ENCODE measurements around the gene TEAD4.

Gene TEAD4

DNA sequence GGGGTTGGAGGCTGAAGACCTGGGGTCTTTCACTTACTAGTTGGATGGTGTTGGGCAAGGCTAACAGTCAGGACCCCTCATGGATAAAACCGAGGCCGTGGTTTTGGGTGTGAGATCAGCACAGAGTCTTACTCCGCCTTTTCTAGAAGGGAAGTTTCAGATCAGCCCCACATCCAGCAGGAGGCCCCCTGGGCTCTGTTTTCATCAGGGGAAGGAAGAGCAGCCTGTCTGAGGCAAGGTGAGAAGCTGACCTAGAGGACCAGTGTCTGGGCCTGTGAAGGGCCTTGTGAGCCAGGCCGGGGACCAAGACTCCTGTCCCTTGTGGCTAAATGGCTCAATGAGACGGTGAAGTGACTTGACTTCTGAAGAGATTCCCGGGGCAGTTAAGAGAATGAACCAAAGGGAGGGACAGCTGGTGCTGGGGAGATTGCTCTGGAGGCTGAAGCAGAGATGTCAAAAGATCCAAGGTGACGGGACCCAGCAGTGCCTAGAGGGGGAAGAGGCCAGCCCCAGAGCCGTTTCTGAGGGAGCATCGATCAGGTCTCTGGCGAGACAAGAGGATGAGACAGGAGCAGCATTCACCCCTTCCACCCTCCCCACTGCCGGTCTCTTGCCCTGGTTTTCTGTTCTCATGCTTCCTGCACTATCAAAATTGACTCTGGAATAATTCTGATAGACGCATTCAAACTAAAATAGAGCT, 77.9 kb downstream of the TEAD4 start:
- TF ChIP-seq, protein P1, sequence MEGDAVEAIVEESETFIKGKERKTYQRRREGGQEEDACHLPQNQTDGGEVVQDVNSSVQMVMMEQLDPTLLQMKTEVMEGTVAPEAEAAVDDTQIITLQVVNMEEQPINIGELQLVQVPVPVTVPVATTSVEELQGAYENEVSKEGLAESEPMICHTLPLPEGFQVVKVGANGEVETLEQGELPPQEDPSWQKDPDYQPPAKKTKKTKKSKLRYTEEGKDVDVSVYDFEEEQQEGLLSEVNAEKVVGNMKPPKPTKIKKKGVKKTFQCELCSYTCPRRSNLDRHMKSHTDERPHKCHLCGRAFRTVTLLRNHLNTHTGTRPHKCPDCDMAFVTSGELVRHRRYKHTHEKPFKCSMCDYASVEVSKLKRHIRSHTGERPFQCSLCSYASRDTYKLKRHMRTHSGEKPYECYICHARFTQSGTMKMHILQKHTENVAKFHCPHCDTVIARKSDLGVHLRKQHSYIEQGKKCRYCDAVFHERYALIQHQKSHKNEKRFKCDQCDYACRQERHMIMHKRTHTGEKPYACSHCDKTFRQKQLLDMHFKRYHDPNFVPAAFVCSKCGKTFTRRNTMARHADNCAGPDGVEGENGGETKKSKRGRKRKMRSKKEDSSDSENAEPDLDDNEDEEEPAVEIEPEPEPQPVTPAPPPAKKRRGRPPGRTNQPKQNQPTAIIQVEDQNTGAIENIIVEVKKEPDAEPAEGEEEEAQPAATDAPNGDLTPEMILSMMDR (conservative IDR thresholded peaks at IDR 0.05): no peak
- H3K27ac ChIP-seq: no peak overlapping the region

GRCh38 chr12:3038166-3038565, 79.0 kb downstream of the TEAD4 start:
- TF ChIP-seq, protein P1 (conservative IDR thresholded peaks at IDR 0.05): no peak
- H3K27ac ChIP-seq: no peak overlapping the region

- TF ChIP-seq, protein P1 (conservative IDR thresholded peaks at IDR 0.05): no peak
- no peak overlapping the region for H3K27ac ChIP-seq
Measured at GRCh38 chr12:3038926-3039510, 79.8 kb downstream of the TEAD4 start.

DNA sequence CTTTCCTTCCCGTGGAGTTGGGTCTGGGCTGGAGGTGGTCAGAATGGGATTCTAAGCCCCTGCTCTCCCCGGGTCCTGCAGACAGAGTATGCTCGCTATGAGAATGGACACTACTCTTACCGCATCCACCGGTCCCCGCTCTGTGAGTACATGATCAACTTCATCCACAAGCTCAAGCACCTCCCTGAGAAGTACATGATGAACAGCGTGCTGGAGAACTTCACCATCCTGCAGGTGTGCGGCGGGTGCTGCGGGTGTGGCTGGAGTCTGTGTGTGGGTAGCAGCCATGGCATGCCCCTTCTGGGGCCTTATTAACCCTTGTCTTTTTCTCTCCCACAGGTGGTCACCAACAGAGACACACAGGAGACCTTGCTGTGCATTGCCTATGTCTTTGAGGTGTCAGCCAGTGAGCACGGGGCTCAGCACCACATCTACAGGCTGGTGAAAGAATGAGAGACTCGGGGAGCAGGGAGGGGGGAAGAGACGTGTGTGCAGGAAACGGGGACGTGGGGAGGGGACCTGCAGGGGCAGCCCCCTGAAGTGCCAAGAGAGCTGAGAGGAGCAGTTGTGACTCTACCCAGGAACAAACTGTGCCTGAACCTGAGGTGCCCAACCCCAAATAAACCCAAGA, 80.9 kb downstream of the TEAD4 start:
- TF ChIP-seq, protein P1 (conservative IDR thresholded peaks at IDR 0.05): no peak
- H3K27ac ChIP-seq: no peak overlapping the region

DNA sequence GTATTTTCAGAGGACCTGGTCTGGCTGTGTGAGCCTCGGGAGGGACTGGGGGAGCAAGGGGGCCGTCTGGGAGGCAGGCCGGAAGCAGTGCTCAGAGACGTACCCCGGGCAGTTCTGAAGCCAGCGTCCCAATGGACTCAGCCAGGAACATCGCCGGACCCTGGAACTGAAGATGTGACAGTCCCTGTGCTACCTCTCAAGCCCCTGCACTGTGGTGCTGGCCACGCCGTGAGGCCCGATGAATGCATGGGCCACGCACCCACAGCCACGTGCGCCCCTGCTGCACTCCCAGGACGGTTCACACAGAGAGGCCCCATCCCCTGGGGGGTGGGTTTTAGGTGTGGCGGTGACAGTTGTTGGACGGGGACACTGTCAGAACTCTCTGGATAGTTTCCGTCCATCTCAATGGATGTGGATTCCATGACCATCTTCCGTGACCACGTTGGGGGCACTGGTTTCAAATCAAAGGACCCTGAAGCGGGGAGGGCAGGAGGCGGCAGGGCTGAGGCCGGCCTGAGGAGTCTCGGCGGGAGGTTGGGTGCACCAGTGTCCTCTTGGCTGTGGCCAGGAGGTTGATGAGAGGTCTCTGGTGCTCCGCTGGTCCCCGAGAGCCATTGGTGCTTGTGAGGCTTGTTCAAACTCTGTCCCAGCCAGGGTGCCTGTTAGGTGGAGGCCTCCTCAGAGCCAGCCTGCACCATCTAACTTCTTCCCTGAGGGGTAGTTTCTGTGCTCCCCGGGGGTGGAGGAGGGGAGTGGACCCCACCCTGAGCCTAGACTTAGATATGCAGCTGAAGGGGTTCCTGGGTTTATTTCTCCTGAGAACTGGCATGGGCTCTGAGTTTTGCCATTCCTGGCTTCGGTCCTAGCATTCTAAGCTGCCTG, 81.7 kb downstream of the TEAD4 start:
- H3K27ac ChIP-seq: no peak overlapping the region
- TF ChIP-seq, protein P1 (conservative IDR thresholded peaks at IDR 0.05): no peak

DNA sequence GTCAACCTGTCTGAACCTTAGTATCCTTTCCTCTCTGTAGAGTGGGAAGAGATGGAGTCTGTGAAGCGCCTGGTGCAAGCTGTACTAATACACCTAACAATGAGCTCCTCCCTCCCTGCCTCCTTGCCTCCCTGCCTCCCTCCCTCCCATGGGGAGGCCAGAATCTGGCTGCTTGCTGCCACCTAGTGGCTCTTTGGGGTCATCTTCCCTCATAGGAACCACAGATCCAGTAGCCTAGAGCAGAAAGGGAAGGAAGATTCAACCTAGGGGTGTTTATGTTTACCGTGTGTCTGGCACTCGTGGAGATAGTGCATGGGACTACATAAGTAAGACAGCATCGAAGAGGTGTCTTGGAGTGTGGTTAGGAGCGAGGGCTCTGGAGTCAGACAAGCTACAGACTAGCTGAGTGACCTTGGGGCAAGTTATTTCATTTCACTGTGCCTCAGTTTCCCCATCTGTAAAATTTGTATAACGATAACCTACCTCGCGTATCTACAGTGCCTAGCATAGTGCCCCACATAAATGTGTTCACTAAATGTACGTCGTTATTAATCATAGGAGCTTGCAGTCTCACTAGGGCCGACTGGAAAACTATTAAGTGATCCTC, 82.5 kb downstream of the TEAD4 start:
- peak overlapping the region; percentile 38 for H3K27ac ChIP-seq
- TF ChIP-seq, protein P1 (conservative IDR thresholded peaks at IDR 0.05): peak; percentile 81

All from VCaP (cell line).